Right cardiac atrium (tissue), 5 donors: ENCODE results near the gene MFRP. TPM values are rescaled to one million over a fixed set of nuclear protein-coding genes. Genes with fewer than 3 reads are reported as not detected.

ENCODE experiments used
- ATAC-seq, 2 donors: fragments of 200-7000 bp; cut with Tn5 transposase; one replicate each; pipeline versions ENCODE4 v1.8.0 to v1.9.1; 2020; ENCODE audit warnings: moderate library complexity in 2 of 2, mild to moderate bottlenecking in 1 of 2
- DNase-seq, 3 donors: peaks; one replicate each; pipeline ENCODE4 v3.0.0-alpha.2; 2020
- H3K27ac ChIP-seq: one replicate; pipeline ENCODE4 v1.5.1; 2013; ENCODE audit warnings: mild to moderate bottlenecking, low read length, control low read depth, moderate library complexity
- H3K27me3 ChIP-seq: one replicate; pipeline ENCODE4 v1.6.1; 2013; ENCODE audit not compliant: control insufficient read depth, insufficient read depth
- H3K4me1 ChIP-seq: one replicate; pipeline ENCODE4 v1.6.1; 2013; ENCODE audit warnings: low read length; ENCODE audit not compliant: control insufficient read depth, insufficient read depth
- H3K4me3 ChIP-seq: one replicate; pipeline ENCODE4 v1.5.1; 2013; ENCODE audit warnings: low read length, control low read depth
- H3K9me3 ChIP-seq: one replicate; pipeline ENCODE4 v1.6.1; 2013; ENCODE audit warnings: low read length; ENCODE audit not compliant: control insufficient read depth
- WGBS: extraction: QIAGEN DNeasy Blood & Tissue Kit; methylation state at CpG from one replicate; pipeline ENCODE4 v1.1.7; 2013; 5-methylcytosine and 5-hydroxymethylcytosine counted together
- intact Hi-C, 4 donors: fragments of 100-400 bp; cut with DNase I; formaldehyde crosslinking; loops; one replicate each; pipeline versions ENCODE4 v1.11.0 to v1.14.0; 2022 to 2023
- polyA plus RNA-seq: library from polyadenylated mRNA; stranded (reverse); fragments of 200-250 nt; gene quantifications from one replicate; pipeline ENCODE4 v1.2.3, GENCODE V29; 2013
- total RNA-seq, 4 donors: library from RNA; stranded (reverse); fragmentation: NEBNext Ultra II Directional; extraction: Animal tissue kit (Norgen Biotek cat#: 25700); gene quantifications; one replicate each; pipeline ENCODE4 v1.2.1, GENCODE V29; 2021
- donor health status: healthy with polysubstance abuse.
- donor health status: DM: no; HTN: yes; CAD: no.
- donor health status: DM: no; HTN: no; CAD: no.
- donor health status: DM: no; HTN: yes; CAD: no; lungs with severe emphysema.
- donor health status: DM: yes; HTN: yes; CAD: no.

Gene MFRP
- total and polyA plus RNA-seq, 5 donors: 0.02 to 0.06 TPM; not detected in 3

- DNase-seq (peak in 1 of 3 donors; percentile 57), ATAC-seq (no peak)
- Histone ChIP-seq H3K27me3 (no peaks in the 10 kb centered on the region), H3K9me3 (no peaks in the 10 kb centered on the region), H3K4me1 (peaks cover 13% of the 10 kb centered on the region), H3K4me3 (peak overlapping the region; percentile 73), H3K27ac (no peak overlapping the region)
- intact Hi-C loops: no loop called here
- 65% methylated on average over 15 of the region's 15 CpGs for WGBS
These were observed 11.3 kb downstream of the MFRP start for GRCh38 chr11:119335091-119335654.

- Histone ChIP-seq H3K27ac (peak within 1 kb of the TSS; percentile 55), H3K9me3 (no peaks in the 10 kb centered on the region), H3K4me1 (peaks cover 11% of the 10 kb centered on the region), H3K27me3 (no peaks in the 10 kb centered on the region), H3K4me3 (peak within 1 kb of the TSS; percentile 73)
- peak; percentile 94 to 97 (median 95) for DNase-seq
- under 1% methylated on average over 54 of the region's 54 CpGs for WGBS
- intact Hi-C loops: no loop called here
- ATAC-seq: peak; percentile 92 to 94
These were observed 12.2 kb downstream of the MFRP start, which contains the start of gene RNF26 for GRCh38 chr11:119334174-119334930. RNF26 (plus strand) TSS chr11:119334527; CDS start chr11:119335123, 596 bp downstream.

GRCh38 chr11:119332111-119332765 is 14.3 kb downstream of the MFRP start:
- no peaks in the 10 kb centered on the region for H3K9me3 ChIP-seq
- no peak overlapping the region for H3K4me3 ChIP-seq
- H3K4me1 ChIP-seq: peaks cover 7% of the 10 kb centered on the region
- DNase-seq: no peak
- intact Hi-C loops: no loop called here
- H3K27me3 ChIP-seq: no peaks in the 10 kb centered on the region
- no peak overlapping the region for H3K27ac ChIP-seq
- ATAC-seq: no peak
- WGBS: 78% methylated on average over 4 of the region's 4 CpGs

GRCh38 chr11:119330237-119330636 is 16.3 kb downstream of the MFRP start:
- no peak for DNase-seq
- Histone ChIP-seq H3K4me3 (no peak overlapping the region), H3K27ac (no peak overlapping the region), H3K27me3 (no peaks in the 10 kb centered on the region), H3K4me1 (peaks cover 3% of the 10 kb centered on the region), H3K9me3 (no peaks in the 10 kb centered on the region)
- intact Hi-C loops: no loop called here
- 46% methylated on average over 1 of the region's 1 CpG for WGBS
- no peak for ATAC-seq

GRCh38 chr11:119329320-119329719 is 17.2 kb downstream of the MFRP start:
- H3K4me1 ChIP-seq: no peaks in the 10 kb centered on the region
- H3K27me3 ChIP-seq: no peaks in the 10 kb centered on the region
- no peak overlapping the region for H3K27ac ChIP-seq
- no peak overlapping the region for H3K4me3 ChIP-seq
- intact Hi-C loops: loop anchor here in 1 of 4 donors (10.0 kb wide), 1 partner anchor 125 kb away; the partner anchor contains the start of gene CBL
- DNase-seq (no peak), ATAC-seq (no peak)
- 53% methylated on average over 2 of the region's 2 CpGs for WGBS
- no peaks in the 10 kb centered on the region for H3K9me3 ChIP-seq

- intact Hi-C loops: loop anchor here in 1 of 4 donors (10.0 kb wide), 1 partner anchor 119 kb away; the partner anchor contains the start of gene CBL
- Histone ChIP-seq H3K27ac (no peak overlapping the region), H3K4me3 (no peak overlapping the region), H3K4me1 (peaks cover 6% of the 10 kb centered on the region), H3K9me3 (no peaks in the 10 kb centered on the region), H3K27me3 (no peaks in the 10 kb centered on the region)
- ATAC-seq (no peak), DNase-seq (peak in 1 of 3 donors; percentile 10)
- 67% methylated on average over 4 of the region's 4 CpGs for WGBS
These were observed 22.3 kb downstream of the MFRP start for GRCh38 chr11:119324189-119324588.

GRCh38 chr11:119323532-119324033 is 22.9 kb downstream of the MFRP start:
- peaks cover 10% of the 10 kb centered on the region for H3K4me1 ChIP-seq
- H3K27me3 ChIP-seq: no peaks in the 10 kb centered on the region
- no peak overlapping the region for H3K27ac ChIP-seq
- intact Hi-C loops: loop anchor here in 1 of 4 donors (10.0 kb wide), 1 partner anchor 119 kb away; the partner anchor contains the start of gene CBL
- H3K4me3 ChIP-seq: no peak overlapping the region
- H3K9me3 ChIP-seq: no peaks in the 10 kb centered on the region
- ATAC-seq (no peak), DNase-seq (peak; percentile 72 to 87 (median 76))
- 12% methylated on average over 8 of the region's 8 CpGs for WGBS

GRCh38 chr11:119322921-119323531 is 23.5 kb downstream of the MFRP start:
- H3K27me3 ChIP-seq: no peaks in the 10 kb centered on the region
- ATAC-seq (no peak), DNase-seq (peak in 1 of 3 donors; percentile 48)
- intact Hi-C loops: loop anchor here in 1 of 4 donors (10.0 kb wide), 1 partner anchor 118 kb away; the partner anchor contains the start of gene CBL
- no peak overlapping the region for H3K27ac ChIP-seq
- WGBS: 80% methylated on average over 20 of the region's 20 CpGs
- no peak overlapping the region for H3K4me3 ChIP-seq
- peaks cover 12% of the 10 kb centered on the region for H3K4me1 ChIP-seq
- H3K9me3 ChIP-seq: no peaks in the 10 kb centered on the region

- intact Hi-C loops: loop anchor here in 1 of 4 donors (10.0 kb wide), 1 partner anchor 118 kb away; the partner anchor contains the start of gene CBL
- Histone ChIP-seq H3K4me3 (no peak overlapping the region), H3K4me1 (peaks cover 13% of the 10 kb centered on the region), H3K27me3 (no peaks in the 10 kb centered on the region), H3K27ac (peak overlapping the region; percentile 26), H3K9me3 (no peaks in the 10 kb centered on the region)
- WGBS: 41% methylated on average over 6 of the region's 6 CpGs
- DNase-seq (no peak), ATAC-seq (no peak)
These were observed 24.2 kb downstream of the MFRP start for GRCh38 chr11:119322360-119322739.

GRCh38 chr11:119320776-119321524 is 25.6 kb downstream of the MFRP start:
- Histone ChIP-seq H3K4me3 (peak overlapping the region; percentile 50), H3K4me1 (peaks cover 13% of the 10 kb centered on the region), H3K9me3 (no peaks in the 10 kb centered on the region), H3K27ac (peak overlapping the region; percentile 98), H3K27me3 (no peaks in the 10 kb centered on the region)
- peak; percentile 74 to 91 (median 89) for DNase-seq
- WGBS: 5% methylated on average over 60 of the region's 60 CpGs
- ATAC-seq: peak; percentile 58 to 65
- intact Hi-C loops: loop anchor here in 1 of 4 donors (10.0 kb wide), 1 partner anchor 116 kb away; the partner anchor contains the start of gene CBL
